NCI-H146 treated with DMSO at 0.1 percent for 48 hours (cell line): Measurements from ENCODE around the gene TRIM36.

ENCODE experiments used
- DNase-seq: peaks from one replicate; lab custom pipeline; 2025; ENCODE audit not compliant: unreplicated experiment; lab: John Stamatoyannopoulos, UW

TRIM36 gene, protein sequence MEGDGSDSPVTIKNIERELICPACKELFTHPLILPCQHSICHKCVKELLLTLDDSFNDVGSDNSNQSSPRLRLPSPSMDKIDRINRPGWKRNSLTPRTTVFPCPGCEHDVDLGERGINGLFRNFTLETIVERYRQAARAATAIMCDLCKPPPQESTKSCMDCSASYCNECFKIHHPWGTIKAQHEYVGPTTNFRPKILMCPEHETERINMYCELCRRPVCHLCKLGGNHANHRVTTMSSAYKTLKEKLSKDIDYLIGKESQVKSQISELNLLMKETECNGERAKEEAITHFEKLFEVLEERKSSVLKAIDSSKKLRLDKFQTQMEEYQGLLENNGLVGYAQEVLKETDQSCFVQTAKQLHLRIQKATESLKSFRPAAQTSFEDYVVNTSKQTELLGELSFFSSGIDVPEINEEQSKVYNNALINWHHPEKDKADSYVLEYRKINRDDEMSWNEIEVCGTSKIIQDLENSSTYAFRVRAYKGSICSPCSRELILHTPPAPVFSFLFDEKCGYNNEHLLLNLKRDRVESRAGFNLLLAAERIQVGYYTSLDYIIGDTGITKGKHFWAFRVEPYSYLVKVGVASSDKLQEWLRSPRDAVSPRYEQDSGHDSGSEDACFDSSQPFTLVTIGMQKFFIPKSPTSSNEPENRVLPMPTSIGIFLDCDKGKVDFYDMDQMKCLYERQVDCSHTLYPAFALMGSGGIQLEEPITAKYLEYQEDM

DNA sequence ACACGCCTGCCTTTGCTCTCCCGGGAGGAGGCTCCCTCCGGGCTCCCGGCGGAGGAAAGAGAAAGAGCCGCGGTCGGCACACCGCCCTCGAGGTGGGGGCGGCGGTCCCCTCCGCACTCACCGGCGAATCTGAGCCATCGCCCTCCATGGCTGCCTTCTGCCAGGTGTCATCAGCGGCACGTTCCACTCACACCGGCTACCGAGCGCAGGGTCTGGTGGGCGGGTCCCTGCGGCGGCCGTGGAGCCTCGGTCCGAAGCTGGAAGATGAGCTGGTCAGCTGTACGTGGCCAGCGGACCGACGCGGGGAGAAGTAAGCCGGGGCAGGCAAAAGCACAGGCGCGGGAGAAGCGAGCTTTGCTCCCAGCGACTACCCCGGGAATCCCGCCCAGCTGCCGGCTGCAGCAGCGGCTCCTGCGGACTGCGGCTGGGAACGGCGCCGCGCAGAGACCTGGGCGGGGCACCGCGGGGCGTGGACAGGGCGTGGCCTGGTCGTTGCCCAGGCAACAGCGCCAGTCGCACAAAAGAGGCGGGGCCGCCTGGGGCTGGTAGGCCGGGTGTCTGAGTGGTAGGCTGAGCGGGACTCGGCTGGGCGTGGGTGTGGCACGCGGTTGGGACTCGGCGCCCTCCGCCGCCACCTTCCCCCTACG, at the start of gene TRIM36:
Gene TRIM36 (minus strand): TSS at position 422 of the 647 bp plus-strand sequence. CDS start 274 bp downstream, at position 148.
- peak; percentile 97 for DNase-seq

DNA sequence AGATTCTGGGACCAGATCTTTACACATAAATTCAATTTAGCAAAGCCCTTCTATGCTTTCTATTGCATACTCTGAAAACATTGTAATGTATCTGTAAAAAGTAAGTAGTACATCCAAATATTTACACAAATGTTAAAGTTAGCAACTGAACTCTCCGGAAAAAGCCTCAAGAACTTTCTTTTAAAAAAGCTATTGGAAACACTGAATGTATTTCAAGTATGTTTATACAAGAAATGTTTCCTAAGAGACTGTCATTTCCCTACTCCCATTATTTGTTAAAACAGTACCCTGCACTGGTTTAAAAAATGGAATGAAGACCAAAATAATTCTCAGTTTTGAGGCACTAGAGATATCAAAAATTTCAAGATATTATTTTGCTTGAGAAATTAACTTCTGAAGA, 44.8 kb upstream of the TRIM36 start:
- DNase-seq = no peak

DNA sequence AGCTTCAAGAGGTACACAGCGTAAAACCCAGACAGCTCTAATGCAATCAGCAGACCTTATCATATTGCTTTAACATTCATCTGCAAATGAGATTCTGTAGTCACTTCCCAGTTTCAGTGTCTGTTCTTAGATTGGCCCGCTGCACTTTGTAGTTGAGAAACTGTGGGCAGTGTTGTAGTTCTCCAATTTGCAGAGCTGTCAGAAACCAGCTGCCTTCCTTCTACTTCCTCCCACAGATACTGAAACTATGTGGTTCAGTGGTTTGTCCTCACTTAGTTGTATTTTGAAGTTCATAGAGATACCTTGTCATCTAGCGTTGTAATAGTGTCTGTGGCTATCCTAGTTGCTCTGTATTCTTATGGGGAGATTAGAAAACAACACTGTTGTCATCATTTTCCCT, 39.6 kb upstream of the TRIM36 start:
- no peak for DNase-seq

DNA sequence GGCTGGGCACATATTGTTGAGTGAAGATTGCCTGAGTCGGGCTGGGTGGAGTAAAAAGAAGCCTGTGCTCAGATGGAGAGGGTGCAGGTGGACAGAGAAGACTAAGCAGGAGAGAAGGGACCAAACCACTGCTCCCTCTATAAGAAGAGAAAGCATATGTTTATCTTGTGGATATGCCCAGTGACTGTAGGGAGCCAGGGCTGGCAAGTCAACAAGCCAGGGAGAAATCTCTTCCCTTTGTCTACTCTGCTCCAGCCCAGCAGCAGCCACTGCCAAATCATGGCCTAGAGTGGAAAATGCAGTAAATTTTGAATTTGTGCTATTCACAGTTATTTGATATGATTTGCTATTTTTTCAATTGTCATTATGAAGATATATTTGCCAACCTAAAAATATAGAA, 33.2 kb upstream of the TRIM36 start:
- no peak for DNase-seq

DNA sequence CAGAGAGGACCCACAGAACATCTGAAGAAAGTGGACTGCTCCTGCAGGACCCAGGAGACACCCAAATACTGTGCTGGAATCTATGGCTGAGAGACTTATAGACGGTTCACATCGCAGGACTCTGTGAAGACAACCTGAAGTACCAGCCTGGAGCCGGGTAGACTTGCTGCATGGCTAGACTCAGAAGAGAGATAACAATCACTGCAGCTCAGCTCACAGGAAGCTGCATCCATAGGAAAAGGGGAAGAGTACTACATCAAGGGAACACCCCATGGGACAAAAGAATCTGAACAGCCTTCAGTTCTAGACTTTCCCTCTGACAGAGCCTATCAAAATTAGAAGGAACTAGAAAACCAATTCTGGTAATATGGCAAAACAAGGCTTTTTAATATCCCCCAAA, 26.5 kb upstream of the TRIM36 start:
- no peak for DNase-seq

DNA sequence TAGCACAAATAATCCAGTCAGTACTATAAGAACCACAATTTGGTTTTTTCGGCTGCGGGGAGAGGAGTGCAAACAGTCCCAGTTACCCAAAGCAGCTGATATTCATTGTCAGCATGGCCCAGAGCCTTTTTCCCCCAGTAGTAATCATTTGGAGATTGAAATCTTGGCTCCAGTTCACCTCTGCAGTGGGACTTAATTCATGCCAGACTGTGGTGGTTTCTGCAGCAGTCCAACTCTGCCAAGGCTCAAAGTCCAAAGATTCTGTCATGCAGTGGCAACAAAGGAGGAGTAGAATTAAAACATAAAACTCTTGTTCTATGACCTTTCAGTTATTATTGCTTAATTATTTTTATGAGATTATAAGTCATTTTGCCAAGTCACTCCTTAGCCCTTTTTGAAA, 25.0 kb upstream of the TRIM36 start:
- no peak for DNase-seq

DNA sequence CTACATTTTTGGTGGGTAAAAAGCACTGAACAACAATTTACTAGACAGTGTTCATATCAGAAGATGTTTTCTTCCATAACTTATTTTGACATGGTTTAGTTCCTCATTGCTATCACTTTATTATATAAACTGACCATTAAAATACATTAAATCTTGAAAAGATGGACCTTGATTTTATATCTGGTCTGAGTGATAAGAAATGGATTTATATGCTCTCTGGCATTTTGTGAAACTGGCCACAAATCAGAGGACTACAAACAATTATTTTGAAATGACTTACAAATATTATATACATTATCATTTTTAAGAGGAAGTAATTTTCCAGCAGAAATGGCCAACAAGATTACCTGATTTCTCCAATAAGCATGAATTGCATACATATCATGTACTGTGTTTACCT, 23.6 kb upstream of the TRIM36 start:
- DNase-seq = no peak

DNA sequence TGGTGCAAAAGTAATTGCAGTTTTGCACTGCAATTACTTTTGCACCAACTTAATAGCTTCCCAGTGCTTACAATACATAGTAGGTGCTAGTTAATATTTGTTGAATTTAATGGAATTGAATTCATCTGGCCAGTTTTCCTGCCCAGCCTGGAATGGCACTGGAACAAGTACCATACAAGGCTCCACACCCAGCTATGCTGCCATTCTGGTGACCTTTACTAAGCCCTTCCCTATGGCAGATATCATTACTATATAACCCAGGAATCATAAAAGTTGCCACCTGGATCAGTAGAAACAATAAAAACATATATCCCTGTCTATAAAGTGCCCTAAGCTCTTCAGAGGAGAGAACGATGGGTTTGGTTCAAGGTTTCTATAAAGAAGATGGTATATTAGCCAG, 22.4 kb upstream of the TRIM36 start:
- DNase-seq = no peak

DNA sequence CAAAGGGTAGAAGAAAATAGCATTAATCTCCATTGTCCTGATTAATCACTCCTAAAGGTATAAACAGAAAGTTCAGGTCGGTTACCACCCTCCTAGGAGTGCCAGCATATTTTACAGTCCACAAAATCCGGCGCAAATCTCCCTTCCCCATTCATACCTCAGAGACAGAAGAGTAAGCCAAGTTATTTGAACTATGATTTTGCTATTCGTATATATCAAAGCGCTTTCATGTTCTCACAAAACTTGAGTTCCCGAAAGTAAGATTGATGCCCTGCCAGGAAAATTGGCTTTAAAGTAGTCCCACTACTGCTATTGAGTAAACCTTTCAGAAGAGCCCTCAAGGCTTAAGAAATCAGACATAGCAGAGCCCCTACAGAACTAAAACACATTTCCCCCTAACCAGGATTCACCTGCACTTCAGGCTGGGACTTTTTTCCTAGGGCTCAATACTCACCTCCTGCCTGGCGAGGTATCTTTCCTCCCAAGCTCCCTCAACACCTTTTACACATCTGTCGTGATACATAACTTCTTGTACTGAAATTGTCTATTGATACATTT, 21.8 kb upstream of the TRIM36 start:
- DNase-seq = no peak

DNA sequence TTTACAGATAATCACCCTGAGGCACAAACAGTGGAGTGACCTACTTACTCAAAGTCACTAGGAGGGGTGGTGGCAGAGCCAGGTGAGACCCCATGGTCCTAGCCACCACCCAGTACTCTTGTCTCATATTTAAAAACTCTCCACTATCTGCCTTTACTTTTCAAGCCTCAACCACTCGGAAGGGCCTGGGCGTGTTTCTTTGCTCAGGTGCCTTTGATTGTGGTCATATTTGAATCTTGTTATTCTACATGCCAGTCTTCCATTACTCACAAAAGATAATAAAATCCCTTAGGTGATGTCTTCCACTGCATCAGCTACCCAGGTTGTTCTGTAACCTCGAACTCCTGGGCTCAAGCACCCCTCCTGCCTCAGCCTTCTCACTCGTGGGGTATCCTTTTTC, 20.7 kb upstream of the TRIM36 start:
- DNase-seq = no peak

DNA sequence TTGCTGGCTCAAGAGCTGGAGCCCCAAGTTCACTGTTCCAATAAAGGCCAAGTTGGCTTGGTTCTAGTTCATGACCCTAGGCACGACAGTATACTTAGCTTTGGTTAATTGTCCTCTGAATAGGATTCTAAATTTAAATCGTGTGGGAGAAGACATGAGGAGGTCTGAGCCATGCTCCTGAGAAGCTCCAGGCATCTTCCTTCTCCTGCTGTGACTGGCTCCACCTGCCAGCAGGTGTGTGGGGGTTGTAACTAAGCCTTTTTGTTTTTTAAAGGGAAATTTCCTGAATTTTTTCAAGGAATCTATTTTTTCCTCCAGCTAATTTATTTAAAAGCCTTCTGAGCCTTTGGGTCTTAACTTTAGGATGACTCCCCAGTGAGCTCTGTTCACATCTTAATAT, 20.2 kb upstream of the TRIM36 start:
- peak; percentile 53 for DNase-seq

DNA sequence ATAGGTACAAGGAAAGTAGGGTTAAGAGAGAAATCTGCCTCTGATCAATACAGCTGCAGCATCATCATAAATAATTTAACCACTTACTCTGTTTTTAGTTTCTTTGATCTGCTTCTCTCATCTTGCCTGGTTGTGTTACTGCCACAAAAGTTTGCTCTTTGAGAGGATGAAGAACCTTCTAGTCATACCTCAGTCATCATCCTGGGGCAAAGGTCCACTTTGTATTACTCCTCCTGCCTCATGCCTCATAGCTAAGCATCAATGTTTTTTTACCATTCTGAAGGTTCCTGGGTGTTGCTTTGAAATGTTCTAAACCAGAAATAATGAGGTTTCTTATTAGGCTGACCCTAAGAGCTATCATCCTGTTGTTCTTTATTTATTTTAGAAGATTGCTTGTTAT, 17.1 kb upstream of the TRIM36 start:
- DNase-seq = no peak

DNA sequence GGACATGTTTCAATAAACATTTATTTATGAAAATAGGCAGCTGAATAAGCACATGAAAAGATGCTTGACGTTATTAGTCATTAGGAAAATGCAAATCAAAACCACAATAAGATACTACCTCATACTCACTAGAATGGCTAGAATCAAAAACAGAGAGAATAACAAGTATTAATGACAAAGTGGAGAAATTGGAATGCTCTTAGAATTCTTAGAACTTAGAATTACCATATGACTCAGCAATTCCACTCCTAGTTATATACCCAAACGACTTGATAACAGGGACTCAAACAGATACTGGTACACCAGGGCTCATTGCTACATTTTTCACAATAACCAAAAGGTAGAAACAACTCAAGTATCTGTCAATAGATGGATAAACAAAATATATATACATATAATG, 15.1 kb upstream of the TRIM36 start:
- DNase-seq = no peak

DNA sequence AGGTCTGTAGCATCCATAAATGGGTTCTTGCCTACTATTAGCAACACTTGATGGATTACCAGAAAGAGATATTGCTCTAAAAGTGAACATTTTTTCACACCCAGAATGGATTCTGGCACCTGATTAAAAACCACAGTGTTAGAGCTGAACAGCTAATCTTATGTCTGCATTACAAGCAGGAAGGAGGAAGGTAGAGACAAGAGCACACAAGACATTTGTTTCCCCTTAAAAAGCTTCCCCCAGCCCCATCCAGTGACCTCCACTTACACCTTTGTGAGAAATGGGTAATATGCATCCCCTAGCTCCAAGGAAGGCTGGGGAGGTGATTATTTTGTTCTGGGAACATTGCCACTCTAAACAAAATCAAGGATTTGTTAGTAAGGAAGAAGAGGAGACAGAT, 12.0 kb upstream of the TRIM36 start:
- no peak for DNase-seq

DNA sequence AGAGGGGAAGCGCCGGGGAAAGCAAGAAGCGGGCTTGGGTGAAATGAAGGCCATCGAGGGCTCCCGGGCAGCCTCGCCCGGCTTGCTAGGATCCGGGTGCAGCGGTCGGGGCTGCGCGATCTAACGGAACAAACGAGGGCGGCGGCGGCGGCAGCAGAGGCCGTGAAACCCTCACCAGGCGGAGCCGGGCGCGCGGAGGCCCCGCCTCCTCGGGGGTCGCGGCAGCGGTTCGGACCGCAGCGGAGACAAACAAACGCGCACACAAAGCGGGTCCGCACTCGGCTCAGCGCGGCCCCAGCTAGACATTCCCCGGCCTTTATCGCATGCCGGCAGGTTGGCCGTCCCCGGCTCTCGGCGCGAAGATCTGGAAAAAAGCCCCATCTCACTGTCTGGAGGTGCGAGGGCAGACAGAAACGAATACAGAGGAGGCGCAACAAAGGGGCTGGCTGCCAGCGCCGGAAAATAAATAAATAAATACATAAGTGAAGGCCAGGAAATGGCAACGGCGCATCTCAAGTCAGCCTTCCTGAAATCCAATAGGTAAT, 10.5 kb upstream of the TRIM36 start:
- peak; percentile 77 for DNase-seq

DNA sequence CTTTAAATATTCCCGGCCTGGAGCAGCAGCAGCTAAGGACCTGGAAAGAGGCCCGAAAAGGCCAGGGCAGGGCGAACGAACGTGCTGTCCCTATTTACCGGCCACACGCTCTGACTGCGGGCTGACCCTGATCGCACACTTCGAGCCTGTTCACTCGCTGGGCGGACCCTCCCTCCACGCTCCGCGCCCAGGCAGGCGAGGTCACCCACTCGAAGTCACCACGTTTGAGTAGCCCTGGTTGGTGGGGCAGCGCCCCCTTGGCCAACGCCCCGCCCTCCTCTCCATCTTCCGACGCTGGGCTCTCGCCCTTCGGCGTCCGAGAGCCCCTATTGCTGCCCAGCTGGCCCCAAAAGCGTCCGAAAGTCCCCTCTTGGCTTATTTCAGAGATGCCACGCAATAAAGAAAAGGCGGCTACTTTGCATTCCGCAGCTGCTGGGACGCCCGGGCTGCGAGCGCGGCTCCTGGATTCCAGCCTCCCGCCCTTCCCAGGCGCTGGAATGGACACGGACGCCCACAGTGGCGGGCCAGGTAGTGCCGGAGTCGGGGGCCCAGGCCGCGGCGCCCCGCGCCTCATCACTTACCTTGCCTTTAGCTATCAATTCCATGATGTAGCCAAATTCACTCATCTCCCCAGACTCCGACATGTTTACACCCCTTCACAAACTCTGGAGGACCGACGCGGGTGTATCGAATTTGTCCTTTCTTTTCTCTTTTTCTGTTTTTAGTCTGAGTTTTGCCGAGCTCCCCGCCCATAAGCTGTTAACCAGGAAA, 9.9 kb upstream of the TRIM36 start:
- DNase-seq = no peak

DNA sequence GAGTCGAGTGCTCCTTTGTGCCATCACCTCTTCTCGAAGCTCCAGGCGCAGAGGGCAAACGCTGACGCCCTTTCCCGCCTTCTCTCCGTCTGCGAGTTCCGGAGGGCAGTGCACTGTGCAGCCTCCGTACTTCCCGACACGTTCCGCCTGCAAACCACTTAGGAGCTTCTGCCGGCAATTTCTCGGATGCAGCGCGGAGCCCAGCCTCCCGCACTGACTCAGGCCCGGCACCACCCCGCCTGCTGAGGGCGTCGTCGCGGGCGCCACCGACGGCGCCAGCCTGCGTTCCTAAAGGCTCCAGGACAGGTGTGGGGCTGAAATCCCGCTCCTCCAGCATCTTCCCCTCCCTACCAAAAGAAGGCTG, 9.3 kb upstream of the TRIM36 start:
- no peak for DNase-seq

DNA sequence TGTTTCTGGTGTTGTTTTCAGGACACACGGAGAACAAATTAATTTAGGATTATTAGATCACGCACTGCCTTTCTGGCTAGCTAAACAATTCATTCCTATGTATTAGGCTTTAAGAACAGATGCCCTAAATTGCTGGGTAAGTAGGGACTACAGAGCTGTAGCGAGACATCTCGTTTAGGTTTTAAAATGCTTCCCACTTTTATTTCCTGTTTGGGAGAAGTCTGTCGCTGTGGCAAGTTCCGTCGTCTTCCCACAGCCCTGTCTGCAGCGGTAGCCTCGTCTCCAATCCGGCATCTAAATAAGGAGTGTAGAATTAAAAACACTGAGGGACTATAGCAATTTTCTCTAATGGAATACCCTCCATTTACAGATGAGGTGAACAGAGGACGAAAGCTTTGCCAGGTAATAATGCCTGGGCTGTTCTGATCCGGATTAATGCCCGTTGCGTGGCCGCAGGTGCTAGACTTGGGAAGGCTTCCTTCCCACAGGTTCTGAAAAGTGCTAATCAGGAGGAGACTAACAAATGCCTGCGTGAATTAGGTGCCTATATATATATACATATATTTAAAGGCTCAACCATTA, 1.3 kb upstream of the TRIM36 start:
- peak; percentile 40 for DNase-seq

DNA sequence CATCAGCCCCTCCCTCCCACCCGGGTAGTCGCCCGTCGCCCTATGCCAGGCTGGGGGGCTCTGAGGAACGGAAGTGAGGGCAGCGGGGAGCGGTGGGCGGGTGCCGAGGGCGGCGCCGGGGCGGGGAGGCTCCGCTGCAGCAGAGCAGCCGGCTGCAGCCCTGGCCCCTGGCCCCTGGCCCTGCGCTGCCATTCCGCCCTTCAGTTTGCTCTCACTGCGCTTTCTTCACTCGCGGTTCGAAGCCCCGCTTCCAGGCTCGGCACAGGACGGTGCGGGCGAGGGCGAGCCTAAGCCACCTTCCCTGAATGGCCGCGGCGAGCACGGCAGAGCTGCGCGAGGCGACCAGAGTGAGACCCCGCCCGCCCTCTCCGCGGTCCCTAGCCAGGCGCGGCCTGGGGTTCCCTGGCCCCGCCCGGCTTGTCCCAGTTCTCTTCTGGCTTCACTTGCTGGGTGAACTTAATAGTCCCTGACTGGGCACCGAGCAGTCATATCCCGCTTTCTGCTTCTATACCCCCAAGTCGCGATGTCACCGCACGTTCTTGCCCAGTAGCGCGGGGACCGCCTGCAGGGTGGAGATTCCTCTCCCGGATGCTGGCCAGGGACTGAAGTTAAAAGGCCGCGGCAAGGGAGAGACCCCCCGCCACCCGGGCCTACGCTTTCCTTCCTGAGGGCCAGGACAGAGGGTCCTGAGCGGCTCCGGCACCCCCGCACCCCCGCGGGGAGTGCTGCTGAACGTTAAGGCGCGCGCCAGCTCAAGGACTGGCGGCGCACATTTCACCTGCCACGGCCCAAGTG, 623 bp upstream of the TRIM36 start:
- DNase-seq = peak; percentile 72
